Measurements from ENCODE around the gene REEP1.

REEP1 gene

GRCh38 chr2:86372641-86373502, 35.4 kb upstream of the REEP1 start:
- no peak overlapping the region for H3K4me3 ChIP-seq (ENCODE audit: low read length)
- TF ChIP-seq CTCF (conservative IDR thresholded peaks at IDR 0.05; ENCODE audit: low read depth, low read length) = peak; percentile 83
- no peak for DNase-seq (ENCODE audit: low read depth)

- no peak for TF ChIP-seq CTCF (conservative IDR thresholded peaks at IDR 0.05; ENCODE audit: low read depth, low read length)
- DNase-seq (ENCODE audit: low read depth) = no peak
- no peak overlapping the region for H3K4me3 ChIP-seq (ENCODE audit: low read length)
Observed at GRCh38 chr2:86372133-86372532, 34.7 kb upstream of the REEP1 start.

GRCh38 chr2:86371527-86371926, 34.1 kb upstream of the REEP1 start:
- no peak overlapping the region for H3K4me3 ChIP-seq (ENCODE audit: low read length)
- DNase-seq (ENCODE audit: low read depth) = no peak
- TF ChIP-seq CTCF (conservative IDR thresholded peaks at IDR 0.05; ENCODE audit: low read depth, low read length) = no peak

- TF ChIP-seq CTCF (conservative IDR thresholded peaks at IDR 0.05; ENCODE audit: low read depth, low read length) = no peak
- no peak overlapping the region for H3K4me3 ChIP-seq (ENCODE audit: low read length)
- DNase-seq (ENCODE audit: low read depth) = no peak
Observed at GRCh38 chr2:86370579-86370978, 33.2 kb upstream of the REEP1 start.

- peak; percentile 75 for TF ChIP-seq CTCF (conservative IDR thresholded peaks at IDR 0.05; ENCODE audit: low read depth, low read length)
- H3K4me3 ChIP-seq (ENCODE audit: low read length) = peak overlapping the region; percentile 14
Observed at GRCh38 chr2:86368161-86368824, 30.9 kb upstream of the REEP1 start.

GRCh38 chr2:86367499-86367777, 30.0 kb upstream of the REEP1 start:
- no peak overlapping the region for H3K4me3 ChIP-seq (ENCODE audit: low read length)
- no peak for TF ChIP-seq CTCF (conservative IDR thresholded peaks at IDR 0.05; ENCODE audit: low read depth, low read length)
- DNase-seq (ENCODE audit: low read depth) = no peak

More at GRCh38 chr2:86368161-86368824, 30.9 kb upstream of the REEP1 start:
- DNase-seq (ENCODE audit: low read depth) = no peak

Measured in retinal pigment epithelial cell (primary cell).